HepG2 (cell line): Measurements from ENCODE around the gene DLEC1. TPM values are rescaled to one million over a fixed set of nuclear protein-coding genes. Genes with fewer than 3 reads are reported as not detected.
A peak's percentile ranks its signal among the peaks of the same experiment; 100 is the strongest.

Source experiments
- FIP1L1 ChIP-seq: fragments of 200-400 bp; formaldehyde crosslinking; IDR thresholded peaks from 2 replicates; pipeline ENCODE4 v1.6.1; 2018; ENCODE audit warnings: low read depth, mild to moderate bottlenecking, low read length, moderate library complexity, borderline replicate concordance; ENCODE audit not compliant: insufficient read depth
- GZF1 ChIP-seq: sonication (generic); formaldehyde crosslinking; IDR thresholded peaks from 2 replicates; pipeline ENCODE4 v1.5.1; 2020; ENCODE audit warnings: mild to moderate bottlenecking, missing genetic modification reagents
- KIAA2018 ChIP-seq: sonication (generic); formaldehyde crosslinking; IDR thresholded peaks from 2 replicates; pipeline ENCODE4 v1.5.0; 2020; ENCODE audit warnings: mild to moderate bottlenecking, missing genetic modification reagents, borderline replicate concordance
- PCBP1 ChIP-seq: fragments of 200-400 bp; formaldehyde crosslinking; IDR thresholded peaks from 2 replicates; pipeline ENCODE4 v1.6.1; 2017; ENCODE audit warnings: mild to moderate bottlenecking, low read depth, low read length, borderline replicate concordance
- POLR2AphosphoS5 ChIP-seq: IDR thresholded peaks from 2 replicates; pipeline ENCODE4 v1.6.1; 2012; ENCODE audit warnings: low read depth, low read length
- SETDB1 ChIP-seq: sonication (generic); formaldehyde crosslinking; IDR thresholded peaks from 2 replicates; pipeline ENCODE4 v1.5.1; 2020; ENCODE audit warnings: missing genetic modification reagents, mild to moderate bottlenecking, borderline replicate concordance
- SIX4 ChIP-seq: sonication (generic); formaldehyde crosslinking; IDR thresholded peaks from 2 replicates; pipeline ENCODE4 v1.4.0; 2020; ENCODE audit warnings: missing genetic modification reagents
- ZBTB21 ChIP-seq: sonication (generic); formaldehyde crosslinking; IDR thresholded peaks from 2 replicates; pipeline ENCODE4 v1.4.0; 2020; ENCODE audit warnings: missing genetic modification reagents
- ZNF232 ChIP-seq: sonication (generic); formaldehyde crosslinking; IDR thresholded peaks from 2 replicates; pipeline ENCODE4 v1.4.0; 2020; ENCODE audit warnings: missing genetic modification reagents, borderline replicate concordance
- ZNF234 ChIP-seq: sonication (generic); formaldehyde crosslinking; conservative IDR thresholded peaks from 2 replicates; pipeline ENCODE4 v1.5.1; 2020; ENCODE audit warnings: mild to moderate bottlenecking, missing genetic modification reagents
- ZNF263 ChIP-seq: sonication (generic); formaldehyde crosslinking; IDR thresholded peaks from 2 replicates; pipeline ENCODE4 v1.4.0; 2020; ENCODE audit warnings: missing genetic modification reagents
- ZNF343 ChIP-seq: sonication (generic); formaldehyde crosslinking; IDR thresholded peaks from 2 replicates; pipeline ENCODE4 v1.4.0; 2020; ENCODE audit warnings: mild to moderate bottlenecking, missing genetic modification reagents
- ZNF678 ChIP-seq: sonication (generic); formaldehyde crosslinking; IDR thresholded peaks from 2 replicates; pipeline ENCODE4 v1.4.0; 2020; ENCODE audit warnings: mild to moderate bottlenecking, missing genetic modification reagents
- ZNF761 ChIP-seq: sonication (generic); formaldehyde crosslinking; conservative IDR thresholded peaks from 2 replicates; pipeline ENCODE4 v1.4.0; 2020; ENCODE audit warnings: mild to moderate bottlenecking, missing genetic modification reagents
- polyA plus RNA-seq, 8 experiments: library from polyadenylated mRNA; depleted of rRNA in 3 of 8; stranded (reverse) in 7 of 8; unstranded in 1 of 8; fragments of >200 nt; fragmentation: Illumina TruSeq in 4 of 8; extraction: Trizol in 4 of 8; gene quantifications; 2 replicates each; pipeline versions ENCODE4 v1.2.1 to v1.2.3, GENCODE V29; 2011 to 2016; ENCODE audit warnings: low read depth in 4 of 8, missing spikeins in 1 of 8, mixed read lengths in 1 of 8; ENCODE audit not compliant: insufficient read depth in 1 of 8
- total RNA-seq, 5 experiments: library from RNA; depleted of rRNA; stranded (reverse); fragments of >200 nt; fragmentation: Illumina TruSeq; extraction: Trizol; gene quantifications; 2 replicates each; pipeline ENCODE4 v1.2.3, GENCODE V29; 2016; ENCODE audit warnings: low read depth in 1 of 5
- TF ChIP-seq, protein P1 (sequence below): sonication (generic); formaldehyde crosslinking; IDR thresholded peaks from 2 replicates; pipeline ENCODE4 v1.5.0; 2020; ENCODE audit warnings: missing genetic modification reagents
- TF ChIP-seq, protein P2 (sequence below): sonication (generic); formaldehyde crosslinking; IDR thresholded peaks from 2 replicates; pipeline ENCODE4 v1.5.0; 2020; ENCODE audit warnings: missing genetic modification reagents

The DLEC1 gene
- total and polyA plus RNA-seq, 2 of the 13 experiments (the other 11 are each of a cell fraction or from before 2014, with no cell fraction given) = 0.09 TPM; not detected in 1

GRCh38 chr3:38138349-38139190 lies 99.6 kb downstream of the DLEC1 start, which contains the start of gene MYD88 (continued):
- TF ChIP-seq, protein P1, sequence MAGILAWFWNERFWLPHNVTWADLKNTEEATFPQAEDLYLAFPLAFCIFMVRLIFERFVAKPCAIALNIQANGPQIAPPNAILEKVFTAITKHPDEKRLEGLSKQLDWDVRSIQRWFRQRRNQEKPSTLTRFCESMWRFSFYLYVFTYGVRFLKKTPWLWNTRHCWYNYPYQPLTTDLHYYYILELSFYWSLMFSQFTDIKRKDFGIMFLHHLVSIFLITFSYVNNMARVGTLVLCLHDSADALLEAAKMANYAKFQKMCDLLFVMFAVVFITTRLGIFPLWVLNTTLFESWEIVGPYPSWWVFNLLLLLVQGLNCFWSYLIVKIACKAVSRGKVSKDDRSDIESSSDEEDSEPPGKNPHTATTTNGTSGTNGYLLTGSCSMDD (CRISPR knock-in tag) = no peak
- no peak for TF ChIP-seq ZNF263 (CRISPR knock-in tag)
- no peak for TF ChIP-seq ZBTB21 (CRISPR knock-in tag)
- TF ChIP-seq FIP1L1 = no peak
- TF ChIP-seq GZF1 (CRISPR knock-in tag) = 0 out of 2 replicates have a peak, but pooled peaks have one; percentile 12
- TF ChIP-seq POLR2AphosphoS5 = peak; percentile 67
- no peak for TF ChIP-seq SETDB1 (CRISPR knock-in tag)
- no peak for TF ChIP-seq ZNF234 (CRISPR knock-in tag)
- TF ChIP-seq PCBP1 = no peak
- TF ChIP-seq, protein P2, sequence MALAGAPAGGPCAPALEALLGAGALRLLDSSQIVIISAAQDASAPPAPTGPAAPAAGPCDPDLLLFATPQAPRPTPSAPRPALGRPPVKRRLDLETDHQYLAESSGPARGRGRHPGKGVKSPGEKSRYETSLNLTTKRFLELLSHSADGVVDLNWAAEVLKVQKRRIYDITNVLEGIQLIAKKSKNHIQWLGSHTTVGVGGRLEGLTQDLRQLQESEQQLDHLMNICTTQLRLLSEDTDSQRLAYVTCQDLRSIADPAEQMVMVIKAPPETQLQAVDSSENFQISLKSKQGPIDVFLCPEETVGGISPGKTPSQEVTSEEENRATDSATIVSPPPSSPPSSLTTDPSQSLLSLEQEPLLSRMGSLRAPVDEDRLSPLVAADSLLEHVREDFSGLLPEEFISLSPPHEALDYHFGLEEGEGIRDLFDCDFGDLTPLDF (CRISPR knock-in tag) = no peak; the same call in 1 of the 2 replicates
- TF ChIP-seq SIX4 (CRISPR knock-in tag) = no peak
- no peak; the same call in 1 of the 2 replicates for TF ChIP-seq ZNF343 (CRISPR knock-in tag)
- no peak; the same call in 1 of the 2 replicates for TF ChIP-seq ZNF232 (CRISPR knock-in tag)
- TF ChIP-seq ZNF678 (CRISPR knock-in tag) = no peak
- TF ChIP-seq KIAA2018 (CRISPR knock-in tag) = no peak
- peak; percentile 38; the same call in 1 of the 2 replicates for TF ChIP-seq ZNF761 (CRISPR knock-in tag)
